ENCODE data around the gene DENND5A. TPM values are rescaled to one million over a fixed set of nuclear protein-coding genes. Genes with fewer than 3 reads are reported as not detected.

DENND5A gene
- total RNA-seq, 1 experiment from 2014 or later, result 58.0 TPM

GRCh38 chr11:9089636-9090035, 175.5 kb downstream of the DENND5A start:
- H3K9me3 ChIP-seq, result peaks cover 2% of the 10 kb centered on the region; the same call in 1 of the 2 replicates
- no peaks in the 10 kb centered on the region for H3K36me3 Mint-ChIP-seq (ENCODE audit: insufficient read depth, unreplicated experiment)
- DNase-seq, result no peak
- no peaks in the 10 kb centered on the region for H3K27me3 ChIP-seq (replicated peaks; ENCODE audit: control insufficient read depth, insufficient read depth, low read length)
- no peaks in the 10 kb centered on the region for H3K27me3 Mint-ChIP-seq (ENCODE audit: insufficient read depth, unreplicated experiment)
- H3K4me1 Mint-ChIP-seq (ENCODE audit: low read depth, unreplicated experiment), result peaks cover 5% of the 10 kb centered on the region
- no peaks in the 10 kb centered on the region for H3K9me3 Mint-ChIP-seq (ENCODE audit: unreplicated experiment)
- no peaks in the 10 kb centered on the region for H3K4me1 ChIP-seq
- POLR2A ChIA-PET, result no interaction called here
- CTCF ChIA-PET, result interaction anchor here (1.1 kb wide), 1 partner anchor 15 kb away, joined by 3 read pairs; no protein-coding TSS in a partner anchor
- H3K4me3 Mint-ChIP-seq (ENCODE audit: unreplicated experiment), result no peak overlapping the region
- no peak overlapping the region for H3K27ac Mint-ChIP-seq (ENCODE audit: unreplicated experiment)
- intact Hi-C loops (cut with micrococcal nuclease; ENCODE audit: unreplicated experiment), result no loop called here
- no peak for TF ChIP-seq CTCF (IDR thresholded peaks at IDR 0.05; ENCODE audit: insufficient read depth in 1 of 2, low read depth in 1 of 2, low read length in 1 of 2, severe bottlenecking in 1 of 2, unreplicated experiment in 1 of 2)
- H3K4me3 ChIP-seq (ENCODE audit: low read depth, low read length), result no peak overlapping the region
- H3K36me3 ChIP-seq (ENCODE audit: control insufficient read depth, insufficient read depth, low read length), result no peaks in the 10 kb centered on the region
- BruUV-seq (replicated peaks), result no TSS peak

GRCh38 chr11:9089061-9089460, 176.1 kb downstream of the DENND5A start:
- Histone ChIP-seq H3K4me3 (ENCODE audit: low read depth, low read length) (no peak overlapping the region), H3K9me3 (peaks cover 2% of the 10 kb centered on the region; the same call in 1 of the 2 replicates), H3K27me3 (replicated peaks; ENCODE audit: control insufficient read depth, insufficient read depth, low read length) (no peaks in the 10 kb centered on the region), H3K36me3 (ENCODE audit: control insufficient read depth, insufficient read depth, low read length) (no peaks in the 10 kb centered on the region), H3K4me1 (no peaks in the 10 kb centered on the region)
- ChIA-PET POLR2A (no interaction called here), CTCF (interaction anchor here (1.1 kb wide), 1 partner anchor 14 kb away, joined by 3 read pairs; no protein-coding TSS in a partner anchor)
- no peak for DNase-seq
- TF ChIP-seq CTCF (IDR thresholded peaks at IDR 0.05; ENCODE audit: insufficient read depth in 1 of 2, low read depth in 1 of 2, low read length in 1 of 2, severe bottlenecking in 1 of 2, unreplicated experiment in 1 of 2), result no peak
- Mint-ChIP-seq H3K4me1 (ENCODE audit: low read depth, unreplicated experiment) (peaks cover 6% of the 10 kb centered on the region), H3K27ac (ENCODE audit: unreplicated experiment) (no peak overlapping the region), H3K4me3 (ENCODE audit: unreplicated experiment) (no peak overlapping the region), H3K36me3 (ENCODE audit: insufficient read depth, unreplicated experiment) (no peaks in the 10 kb centered on the region), H3K9me3 (ENCODE audit: unreplicated experiment) (no peaks in the 10 kb centered on the region), H3K27me3 (ENCODE audit: insufficient read depth, unreplicated experiment) (no peaks in the 10 kb centered on the region)
- intact Hi-C loops (cut with micrococcal nuclease; ENCODE audit: unreplicated experiment), result no loop called here
- no TSS peak for BruUV-seq (replicated peaks)

Small RNAs within 50 kb of the gene (microRNA-seq; reads per million reads assigned to microRNA genes)
- not detected for gene MIR5691

Other genes with a start within 250 kb of the DENND5A start
- gene SCUBE2, start 173.8 kb downstream of the DENND5A start, total RNA-seq (2022), result 3.1 and 3.2 TPM in 2 replicates
- gene TMEM41B, start 49.2 kb upstream of the DENND5A start, total RNA-seq (2022), result 103 and 110 TPM in 2 replicates
- gene IPO7, start 119.3 kb upstream of the DENND5A start, total RNA-seq (2022), result 196 and 199 TPM in 2 replicates
- 27.2 and 31.2 TPM in 2 replicates for gene ZNF143, start 195.7 kb upstream of the DENND5A start, total RNA-seq (2022)

Measured in Caco-2 (cell line).